Activated T-cell treated with anti-CD3 and anti-CD28 coated beads for 48 hours (primary cell): Measurements from ENCODE around the gene TP73.

Source experiments
- DNase-seq: peaks from one replicate; pipeline ENCODE4 v3.0.0-alpha.2; 2020; ENCODE audit warnings: low read depth

TP73 gene

GRCh38 chr1:3651930-3652547, at the start of gene TP73:
Gene TP73 (plus strand): TSS chr1:3652516. CDS start chr1:3682366, 29,850 bp downstream.
- no peak for DNase-seq

GRCh38 chr1:3603156-3603555, 49.2 kb upstream of the TP73 start:
- no peak for DNase-seq

DNA sequence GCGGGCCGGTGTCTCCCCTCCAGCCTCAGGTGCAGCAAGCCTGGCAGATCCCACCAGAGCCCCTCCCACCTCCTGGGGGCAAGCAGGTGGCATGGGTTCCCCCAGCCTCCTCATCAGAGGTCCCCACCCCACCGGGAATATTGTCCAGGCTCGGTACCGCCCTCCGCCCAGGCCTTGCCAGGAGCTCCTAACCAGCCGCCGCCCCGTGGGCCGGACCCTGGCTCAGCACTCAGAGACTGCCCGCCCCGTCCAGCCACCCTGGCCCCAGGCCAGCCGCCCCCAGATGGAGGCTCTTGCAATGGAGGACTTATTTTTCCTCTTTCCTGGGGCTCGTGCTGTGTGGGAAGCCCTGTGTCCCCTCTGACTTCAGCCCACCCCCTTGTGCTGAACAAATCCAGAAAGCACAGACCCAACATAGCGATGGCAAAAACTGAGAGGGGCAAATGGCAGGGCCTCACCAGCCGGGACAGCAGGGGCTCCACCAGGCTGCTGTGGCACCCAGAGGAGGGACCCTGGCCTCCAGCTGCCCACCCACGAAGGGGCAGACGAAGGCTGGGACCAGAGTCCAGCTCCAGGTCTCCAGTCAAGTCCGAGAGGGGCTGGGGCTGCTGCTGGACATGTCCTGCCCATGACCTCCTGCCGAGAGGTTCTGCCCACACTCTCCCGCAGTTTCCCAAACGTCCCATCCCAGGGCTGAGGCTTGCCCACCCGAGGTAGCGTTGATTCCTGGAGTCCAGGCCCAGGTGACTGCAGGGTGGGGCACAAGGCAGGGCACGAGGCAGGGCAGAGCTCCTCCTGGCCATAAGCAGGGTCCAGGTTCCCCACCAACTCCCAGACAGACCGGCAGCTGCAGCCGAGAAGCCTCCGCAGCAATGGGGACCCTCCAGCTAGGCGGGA, 48.5 kb upstream of the TP73 start:
- DNase-seq: no peak

GRCh38 chr1:3604468-3604974, 47.8 kb upstream of the TP73 start:
- DNase-seq: no peak

- DNase-seq: no peak
Measured at GRCh38 chr1:3604997-3605823, 47.1 kb upstream of the TP73 start.

- no peak for DNase-seq
Measured at GRCh38 chr1:3606779-3607702, 45.3 kb upstream of the TP73 start.

DNA sequence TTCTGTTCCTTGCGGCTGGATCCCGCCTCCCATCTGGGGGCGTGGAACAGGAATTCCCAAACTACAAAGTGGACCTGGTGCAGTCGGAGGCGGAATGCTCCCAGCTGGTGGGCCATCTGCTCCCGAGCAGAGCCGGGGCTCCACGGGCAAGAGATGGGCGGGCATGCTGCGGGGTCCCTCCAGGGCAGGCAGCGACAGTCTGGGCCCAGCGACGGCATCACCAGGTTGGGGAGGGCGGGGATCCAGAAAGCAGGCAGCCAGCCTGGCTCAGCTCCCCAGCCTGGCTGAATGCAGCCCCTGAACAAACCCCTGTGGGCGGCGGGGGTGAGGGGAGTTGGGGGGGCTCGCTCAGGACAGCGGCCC, 44.6 kb upstream of the TP73 start:
- DNase-seq: no peak

DNA sequence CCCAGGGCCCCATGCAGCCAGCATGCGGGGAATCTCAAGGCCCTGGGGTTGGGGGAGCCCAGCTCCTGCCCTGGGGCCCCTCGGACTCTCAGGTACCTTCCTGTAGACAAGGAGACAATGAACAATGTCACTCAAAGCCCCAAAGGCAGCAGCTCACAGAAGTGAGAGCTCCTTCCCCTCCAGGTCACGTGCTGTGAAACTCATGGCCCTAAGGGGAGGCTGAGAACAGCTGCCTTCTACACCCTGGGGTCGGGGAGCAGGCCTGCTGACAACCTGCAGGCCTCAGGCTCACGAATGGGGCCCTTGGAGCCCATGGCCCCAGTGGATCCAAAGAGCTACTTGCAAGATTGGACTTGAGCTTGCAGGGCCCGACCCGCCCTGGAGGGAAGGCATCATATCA, 44.2 kb upstream of the TP73 start:
- DNase-seq: no peak

GRCh38 chr1:3609016-3609768, 43.1 kb upstream of the TP73 start:
- no peak for DNase-seq

DNA sequence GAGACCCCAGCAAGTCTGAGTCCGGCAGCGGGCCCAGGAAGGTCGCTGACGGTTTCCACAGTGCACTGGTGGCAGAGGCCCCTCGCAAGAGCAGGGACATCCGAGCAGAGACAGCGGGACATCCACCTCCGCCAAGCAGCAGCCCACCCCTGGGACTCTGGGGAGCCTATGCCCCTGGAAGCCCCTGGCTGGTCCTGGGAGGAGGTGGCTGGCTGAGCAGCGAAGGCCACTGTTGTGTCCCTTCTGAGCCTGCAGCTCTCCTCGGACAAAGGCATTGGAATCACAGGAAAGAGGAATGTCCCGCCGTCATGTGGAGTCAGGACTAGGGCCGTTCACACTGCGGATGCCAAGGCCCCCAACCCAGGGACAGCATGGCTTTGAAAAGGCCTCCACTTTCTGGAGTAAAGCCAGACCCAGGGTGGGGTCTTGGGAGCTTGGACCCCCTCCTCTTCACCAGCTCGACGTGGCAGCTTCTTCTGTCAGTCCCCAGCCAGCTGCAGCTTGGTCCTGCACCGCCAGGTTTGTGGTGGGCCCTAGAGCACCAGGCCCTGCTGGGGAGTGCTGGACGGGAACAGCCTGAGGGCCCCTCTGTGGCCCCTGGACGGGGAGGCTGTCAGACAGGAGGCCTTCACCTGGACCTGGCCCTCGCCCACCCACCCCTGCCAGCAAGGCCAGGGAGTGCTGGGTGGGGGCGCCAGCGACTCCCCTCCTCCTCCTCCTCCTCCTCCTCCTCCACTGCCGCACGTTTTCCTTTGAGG, 42.4 kb upstream of the TP73 start:
- DNase-seq: no peak

- DNase-seq: no peak
Measured at GRCh38 chr1:3610527-3611169, 41.7 kb upstream of the TP73 start.

GRCh38 chr1:3611170-3612019, 40.9 kb upstream of the TP73 start, which contains the start of gene MEGF6:
Gene MEGF6 (minus strand): TSS chr1:3611508. CDS start chr1:3611268, 240 bp downstream.
- DNase-seq: peak; percentile 44

GRCh38 chr1:3612123-3612522, 40.2 kb upstream of the TP73 start:
- no peak for DNase-seq

- DNase-seq: no peak
Measured at GRCh38 chr1:3614755-3615742, 37.3 kb upstream of the TP73 start.

GRCh38 chr1:3616861-3617260, 35.5 kb upstream of the TP73 start:
- no peak for DNase-seq

DNA sequence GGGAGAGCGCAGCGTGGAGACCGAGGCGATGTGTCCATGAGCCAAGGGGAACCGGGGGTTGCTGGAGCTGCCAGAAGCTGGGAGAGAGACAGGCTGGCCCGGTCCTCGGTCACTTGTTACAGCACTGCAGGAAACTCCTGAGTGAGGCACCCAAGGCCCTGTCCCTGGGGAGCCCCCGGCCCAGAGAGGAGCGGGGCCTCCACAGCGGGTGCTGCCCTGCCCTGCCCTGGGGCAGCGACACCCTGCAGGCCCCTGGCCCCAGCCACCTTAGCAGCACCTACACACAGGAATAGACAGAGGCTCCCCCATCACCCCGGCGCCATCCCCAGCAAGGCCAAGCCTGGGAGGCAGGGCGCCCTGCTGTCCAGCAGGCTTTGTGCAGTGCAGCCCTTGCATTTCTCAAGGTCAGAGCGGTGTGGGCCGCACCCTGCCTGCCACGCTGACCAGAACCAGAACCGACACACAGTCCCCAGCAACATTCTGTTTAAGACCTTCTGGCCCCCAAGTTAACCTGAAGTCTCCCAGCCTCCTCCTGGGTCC, 34.4 kb upstream of the TP73 start:
- DNase-seq: no peak

DNA sequence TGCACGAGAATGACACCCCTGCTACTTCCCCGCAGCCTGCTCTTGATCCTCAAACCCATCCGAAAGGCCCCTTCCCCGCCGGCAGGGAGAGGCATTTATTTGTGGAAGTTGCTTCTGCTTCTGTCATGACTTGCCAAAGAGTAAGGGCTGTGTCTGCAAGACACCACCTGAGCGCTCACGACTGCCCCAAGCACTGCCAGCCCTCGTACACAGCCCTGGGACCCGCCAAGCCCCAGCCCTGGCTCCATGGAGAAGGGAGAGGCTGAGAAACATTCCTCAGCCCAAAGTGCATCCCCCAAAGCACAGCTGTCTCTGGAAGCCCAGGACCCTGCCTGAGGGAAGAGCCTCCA, 33.8 kb upstream of the TP73 start:
- DNase-seq: no peak
